IPS DF 4.7 (cell line): ENCODE measurements around the gene MSI2.

Experiments
- DNase-seq: peaks from one replicate; pipeline ENCODE4 v3.0.0-alpha.2; 2013; ENCODE audit warnings: low spot score; ENCODE audit errors: extremely low read depth

MSI2 gene

GRCh38 chr17:57569853-57570252 is 313.5 kb downstream of the MSI2 start:
- DNase-seq = no peak

- DNase-seq = no peak
Measured at GRCh38 chr17:57570724-57571344, 314.5 kb downstream of the MSI2 start.

GRCh38 chr17:57572062-57572461 is 315.7 kb downstream of the MSI2 start:
- DNase-seq = no peak

GRCh38 chr17:57572600-57572999 is 316.3 kb downstream of the MSI2 start:
- no peak for DNase-seq

GRCh38 chr17:57574040-57574513 is 317.8 kb downstream of the MSI2 start:
- DNase-seq = no peak

- no peak for DNase-seq
Measured at GRCh38 chr17:57576744-57577143, 320.4 kb downstream of the MSI2 start.

GRCh38 chr17:57577751-57578607 is 321.7 kb downstream of the MSI2 start:
- DNase-seq = no peak

- DNase-seq = no peak
Measured at GRCh38 chr17:57578608-57579225, 322.4 kb downstream of the MSI2 start.

- DNase-seq = no peak
Measured at GRCh38 chr17:57579245-57579644, 322.9 kb downstream of the MSI2 start.

GRCh38 chr17:57580055-57580739 is 323.9 kb downstream of the MSI2 start:
- no peak for DNase-seq

GRCh38 chr17:57582881-57583756 is 326.8 kb downstream of the MSI2 start:
- DNase-seq = no peak

GRCh38 chr17:57584050-57584551 is 327.8 kb downstream of the MSI2 start:
- DNase-seq = no peak

GRCh38 chr17:57585341-57586195 is 329.2 kb downstream of the MSI2 start:
- no peak for DNase-seq

GRCh38 chr17:57586196-57586740 is 329.9 kb downstream of the MSI2 start:
- no peak for DNase-seq

GRCh38 chr17:57586742-57587141 is 330.4 kb downstream of the MSI2 start:
- no peak for DNase-seq

- no peak for DNase-seq
Measured at GRCh38 chr17:57587193-57587969, 331.1 kb downstream of the MSI2 start.

GRCh38 chr17:57588086-57588485 is 331.8 kb downstream of the MSI2 start:
- no peak for DNase-seq
